ENCODE data around the gene LNP1.
"Not testable (repeated sequence)": the region's sequence is repeated elsewhere in the genome, so short reads cannot be mapped to it uniquely, and the experiment has no call there.

The LNP1 gene

GRCh38 chr3:100400780-100401673, at the start of gene LNP1, which contains the start of gene TOMM70:
Gene LNP1 (plus strand): TSS chr3:100401539. CDS start chr3:100429730, 28,191 bp downstream.
Gene TOMM70 (minus strand): TSS chr3:100401089. CDS start chr3:100400949, 140 bp downstream.
- Histone ChIP-seq H3K79me2 (ENCODE audit: insufficient read depth, low read length) (peaks cover 77% of the 10 kb centered on the region), H3K36me3 (ENCODE audit: insufficient read depth, low read length) (peaks cover 4% of the 10 kb centered on the region), H3K27ac (ENCODE audit: low read length) (peak within 1 kb of the TSS; percentile 91), H4K20me1 (ENCODE audit: insufficient read depth, low read length) (peaks cover 33% of the 10 kb centered on the region; the same call in 1 of the 2 replicates), H3K4me3 (ENCODE audit: low read depth in 1 of 2, low read length in 2 of 2) (peak within 1 kb of the TSS; percentile 88 to 98), H3K4me2 (ENCODE audit: insufficient read depth, low read length) (peak within 1 kb of the TSS; percentile 87), H3K4me1 (ENCODE audit: insufficient read depth, low read length) (peaks cover 59% of the 10 kb centered on the region), H2AFZ (ENCODE audit: low read depth, low read length) (peak within 1 kb of the TSS; percentile 75), H3K9ac (ENCODE audit: low read depth, low read length) (peak within 1 kb of the TSS; percentile 66), H3K9me3 (ENCODE audit: insufficient read depth, low read length, severe bottlenecking) (no peaks in the 10 kb centered on the region), H3K27me3 (ENCODE audit: insufficient read depth, low read length, poor library complexity) (no peaks in the 10 kb centered on the region)
- TF ChIP-seq CTCF (IDR thresholded peaks at IDR 0.05; ENCODE audit: borderline replicate concordance, extremely low read depth, low read length, poor library complexity, severe bottlenecking) (no peak), EZH2 (IDR thresholded peaks at IDR 0.05; ENCODE audit: borderline replicate concordance, low read depth, low read length, severe bottlenecking) (no peak)
- DNase-seq = peak; percentile 97
- ATAC-seq (ENCODE audit: insufficient read depth, low read depth) = peak; percentile 90

GRCh38 chr3:100351770-100352169, 49.6 kb upstream of the LNP1 start:
- H2AFZ ChIP-seq (ENCODE audit: low read depth, low read length); H3K4me3 ChIP-seq (ENCODE audit: low read depth in 1 of 2, low read length in 2 of 2); H3K4me1 ChIP-seq (ENCODE audit: insufficient read depth, low read length); H3K9ac ChIP-seq (ENCODE audit: low read depth, low read length); H3K9me3 ChIP-seq (ENCODE audit: insufficient read depth, low read length, severe bottlenecking); H3K4me2 ChIP-seq (ENCODE audit: insufficient read depth, low read length); H4K20me1 ChIP-seq (ENCODE audit: insufficient read depth, low read length); H3K79me2 ChIP-seq (ENCODE audit: insufficient read depth, low read length); H3K27ac ChIP-seq (ENCODE audit: low read length); H3K27me3 ChIP-seq (ENCODE audit: insufficient read depth, low read length, poor library complexity); DNase-seq; ATAC-seq (ENCODE audit: insufficient read depth, low read depth): not testable (repeated sequence)
- peaks cover 77% of the 10 kb centered on the region for H3K36me3 ChIP-seq (ENCODE audit: insufficient read depth, low read length)

GRCh38 chr3:100352296-100353231, 48.8 kb upstream of the LNP1 start:
- Histone ChIP-seq H3K4me3 (ENCODE audit: low read depth in 1 of 2, low read length in 2 of 2) (no peak overlapping the region), H3K9ac (ENCODE audit: low read depth, low read length) (no peak overlapping the region), H3K27me3 (ENCODE audit: insufficient read depth, low read length, poor library complexity) (no peaks in the 10 kb centered on the region), H3K27ac (ENCODE audit: low read length) (no peak overlapping the region), H3K79me2 (ENCODE audit: insufficient read depth, low read length) (no peaks in the 10 kb centered on the region), H3K36me3 (ENCODE audit: insufficient read depth, low read length) (peaks cover 71% of the 10 kb centered on the region), H4K20me1 (ENCODE audit: insufficient read depth, low read length) (no peaks in the 10 kb centered on the region), H2AFZ (ENCODE audit: low read depth, low read length) (no peak overlapping the region), H3K9me3 (ENCODE audit: insufficient read depth, low read length, severe bottlenecking) (no peaks in the 10 kb centered on the region), H3K4me2 (ENCODE audit: insufficient read depth, low read length) (no peak overlapping the region), H3K4me1 (ENCODE audit: insufficient read depth, low read length) (no peaks in the 10 kb centered on the region)
- no peak for TF ChIP-seq EZH2 (IDR thresholded peaks at IDR 0.05; ENCODE audit: borderline replicate concordance, low read depth, low read length, severe bottlenecking)
- TF ChIP-seq CTCF (IDR thresholded peaks at IDR 0.05; ENCODE audit: borderline replicate concordance, extremely low read depth, low read length, poor library complexity, severe bottlenecking) = no peak
- ATAC-seq (ENCODE audit: insufficient read depth, low read depth) = no peak
- DNase-seq = no peak
